ENCODE measurements around the gene LCLAT1. TPM values are rescaled to one million over a fixed set of nuclear protein-coding genes. Genes with fewer than 3 reads are reported as not detected.

LCLAT1 gene
- total and polyA plus RNA-seq, 2 donors (not counting 1 experiment from before 2014, with no cell fraction given), result 5.1 to 21.9 TPM

- ChIA-PET CTCF (interaction anchor here (1.2 kb wide), 1 partner anchor 9 kb away, joined by 3 read pairs; no protein-coding TSS in a partner anchor), POLR2A (no interaction called here)
- no peak overlapping the region for H3K27ac Mint-ChIP-seq
- TF ChIP-seq CTCF (IDR thresholded peaks at IDR 0.05) (no peak), EZH2 (IDR thresholded peaks at IDR 0.05; ENCODE audit: borderline replicate concordance, insufficient read depth, low read depth, low read length, poor library complexity, severe bottlenecking) (no peak)
- Histone ChIP-seq H3K4me2 (replicated peaks; ENCODE audit: low read depth, low read length, poor library complexity, severe bottlenecking) (no peak overlapping the region), H3K36me3 (replicated peaks in 1 of 2; ENCODE audit: control extremely low read depth in 1 of 2, control insufficient read depth in 1 of 2, extremely low read depth in 1 of 2, insufficient read depth in 2 of 2, low read length in 1 of 2) (no peaks in the 10 kb centered on the region), H4K20me1 (ENCODE audit: control insufficient read depth, insufficient read depth, low read length, poor library complexity, severe bottlenecking) (no peaks in the 10 kb centered on the region), H3K9ac (ENCODE audit: low read length) (no peak overlapping the region), H3K27ac (ENCODE audit: low read length in 2 of 2) (no peak overlapping the region), H2AFZ (ENCODE audit: insufficient read depth, low read depth, low read length, poor library complexity, severe bottlenecking) (no peak overlapping the region), H3K27me3 (replicated peaks in 1 of 4; ENCODE audit: control extremely low read depth in 1 of 4, control insufficient read depth in 3 of 4, insufficient read depth in 4 of 4, low read length in 3 of 4) (no peaks in the 10 kb centered on the region), H3K4me1 (ENCODE audit: control insufficient read depth in 2 of 2, insufficient read depth in 2 of 2, low read length in 2 of 2) (peaks cover 12 to 21% of the 10 kb centered on the region in 2 donors), H3K9me3 (ENCODE audit: control extremely low read depth in 1 of 3, control insufficient read depth in 2 of 3, insufficient read depth in 1 of 3, low read length in 2 of 3) (peaks cover 0 to 3% (median 0%) of the 10 kb centered on the region in 3 donors), H3K79me2 (ENCODE audit: control insufficient read depth, insufficient read depth, low read length) (peaks cover 74% of the 10 kb centered on the region), H3K4me3 (ENCODE audit: control extremely low read depth in 1 of 5, extremely low read depth in 1 of 5, insufficient read depth in 1 of 5, low read depth in 2 of 5, low read length in 4 of 5) (no peak overlapping the region)
- H3K4me1 Mint-ChIP-seq, result peaks cover 53% of the 10 kb centered on the region
- H3K27me3 Mint-ChIP-seq, result no peaks in the 10 kb centered on the region
- intact Hi-C loops (cut with micrococcal nuclease), result loop anchor here (10.0 kb wide), 1 partner anchor 75 kb away; no protein-coding TSS in a partner anchor
- no peaks in the 10 kb centered on the region for H3K9me3 Mint-ChIP-seq (ENCODE audit: insufficient read depth)
- DNase-seq, result no peak
- no peak for ATAC-seq (ENCODE audit: low read depth)
- 87% methylated on average over 5 of the region's 5 CpGs for WGBS (ENCODE audit: insufficient coverage)
- H3K4me3 Mint-ChIP-seq, result no peak overlapping the region
Observed at GRCh38 chr2:30509716-30510115, 62.7 kb downstream of the LCLAT1 start.

DNA sequence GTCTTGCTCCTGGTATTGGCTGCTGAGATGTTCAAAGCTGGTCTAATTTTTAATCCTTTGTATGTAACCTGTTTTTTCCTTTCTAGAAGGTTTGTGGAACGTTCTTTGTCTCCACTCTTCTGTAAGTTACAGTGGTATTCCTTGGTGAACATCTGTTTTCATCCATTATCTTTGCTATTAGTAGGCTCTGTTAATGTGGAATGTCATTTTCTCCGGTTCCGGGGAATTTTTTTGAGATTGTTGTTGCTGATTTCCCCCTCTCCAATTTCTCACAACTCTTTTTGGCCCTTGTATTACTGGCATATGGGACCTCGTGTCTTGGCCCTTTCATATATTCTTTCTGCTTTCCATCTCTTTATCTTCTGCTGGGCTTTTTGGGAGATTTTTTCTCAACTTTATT lies 63.4 kb downstream of the LCLAT1 start:
- DNase-seq, result no peak
- WGBS (ENCODE audit: insufficient coverage), result no CpG with 5 or more reads among the region's 4 CpGs
- intact Hi-C loops (cut with micrococcal nuclease), result no loop called here
- Histone ChIP-seq H3K27me3 (replicated peaks in 1 of 4; ENCODE audit: control extremely low read depth in 1 of 4, control insufficient read depth in 3 of 4, insufficient read depth in 4 of 4, low read length in 3 of 4) (no peaks in the 10 kb centered on the region), H3K4me3 (ENCODE audit: control extremely low read depth in 1 of 5, extremely low read depth in 1 of 5, insufficient read depth in 1 of 5, low read depth in 2 of 5, low read length in 4 of 5) (no peak overlapping the region), H2AFZ (ENCODE audit: insufficient read depth, low read depth, low read length, poor library complexity, severe bottlenecking) (no peak overlapping the region), H4K20me1 (ENCODE audit: control insufficient read depth, insufficient read depth, low read length, poor library complexity, severe bottlenecking) (no peaks in the 10 kb centered on the region), H3K9me3 (ENCODE audit: control extremely low read depth in 1 of 3, control insufficient read depth in 2 of 3, insufficient read depth in 1 of 3, low read length in 2 of 3) (peaks cover 0 to 3% (median 0%) of the 10 kb centered on the region in 3 donors), H3K4me2 (replicated peaks; ENCODE audit: low read depth, low read length, poor library complexity, severe bottlenecking) (no peak overlapping the region), H3K27ac (ENCODE audit: low read length in 2 of 2) (no peak overlapping the region), H3K79me2 (ENCODE audit: control insufficient read depth, insufficient read depth, low read length) (peaks cover 78% of the 10 kb centered on the region), H3K4me1 (ENCODE audit: control insufficient read depth in 2 of 2, insufficient read depth in 2 of 2, low read length in 2 of 2) (peaks cover 6 to 14% of the 10 kb centered on the region in 2 donors), H3K9ac (ENCODE audit: low read length) (no peak overlapping the region), H3K36me3 (replicated peaks in 1 of 2; ENCODE audit: control extremely low read depth in 1 of 2, control insufficient read depth in 1 of 2, extremely low read depth in 1 of 2, insufficient read depth in 2 of 2, low read length in 1 of 2) (no peaks in the 10 kb centered on the region)
- Mint-ChIP-seq H3K4me3 (no peak overlapping the region), H3K27me3 (no peaks in the 10 kb centered on the region), H3K9me3 (ENCODE audit: insufficient read depth) (no peaks in the 10 kb centered on the region), H3K27ac (no peak overlapping the region), H3K4me1 (peaks cover 52% of the 10 kb centered on the region)
- ATAC-seq (ENCODE audit: low read depth), result no peak
- POLR2A ChIA-PET, result interaction anchor here (1.4 kb wide), 1 partner anchor 281 kb away, joined by 3 read pairs; no protein-coding TSS in a partner anchor
- TF ChIP-seq EZH2 (IDR thresholded peaks at IDR 0.05; ENCODE audit: borderline replicate concordance, insufficient read depth, low read depth, low read length, poor library complexity, severe bottlenecking) (no peak), CTCF (IDR thresholded peaks at IDR 0.05) (no peak)
- CTCF ChIA-PET, result no interaction called here

All from B cell (primary cell).